ENCODE results near the gene KBTBD12. TPM values are rescaled to one million over a fixed set of nuclear protein-coding genes. Genes with fewer than 3 reads are reported as not detected.

Gene KBTBD12
- total RNA-seq, 1 donor from 2014 or later: 0.08 TPM

GRCh38 chr3:127994011-127994410, 79.0 kb downstream of the KBTBD12 start:
- no peaks in the 10 kb centered on the region for H3K36me3 ChIP-seq (ENCODE audit: control insufficient read depth, insufficient read depth, low read length)
- no peak for TF ChIP-seq CTCF (IDR thresholded peaks at IDR 0.05; ENCODE audit: insufficient read depth, low read length, poor library complexity, severe bottlenecking)
- no peak overlapping the region for H3K4me3 ChIP-seq (ENCODE audit: low read depth, low read length)
- no peak for DNase-seq (ENCODE audit: low read depth)
- peaks cover 2% of the 10 kb centered on the region for H3K27me3 ChIP-seq (ENCODE audit: control insufficient read depth, insufficient read depth, low read length)

GRCh38 chr3:127997016-127997415, 82.0 kb downstream of the KBTBD12 start:
- no peak for TF ChIP-seq CTCF (IDR thresholded peaks at IDR 0.05; ENCODE audit: insufficient read depth, low read length, poor library complexity, severe bottlenecking)
- H3K27me3 ChIP-seq (ENCODE audit: control insufficient read depth, insufficient read depth, low read length): peaks cover 5% of the 10 kb centered on the region
- DNase-seq (ENCODE audit: low read depth): no peak
- no peak overlapping the region for H3K4me3 ChIP-seq (ENCODE audit: low read depth, low read length)
- no peaks in the 10 kb centered on the region for H3K36me3 ChIP-seq (ENCODE audit: control insufficient read depth, insufficient read depth, low read length)

- no peak for TF ChIP-seq CTCF (IDR thresholded peaks at IDR 0.05; ENCODE audit: insufficient read depth, low read length, poor library complexity, severe bottlenecking)
- H3K4me3 ChIP-seq (ENCODE audit: low read depth, low read length): no peak overlapping the region
- no peak for DNase-seq (ENCODE audit: low read depth)
- H3K36me3 ChIP-seq (ENCODE audit: control insufficient read depth, insufficient read depth, low read length): no peaks in the 10 kb centered on the region
- peaks cover 5% of the 10 kb centered on the region for H3K27me3 ChIP-seq (ENCODE audit: control insufficient read depth, insufficient read depth, low read length)
Observed at GRCh38 chr3:127997961-127998360, 82.9 kb downstream of the KBTBD12 start.

- no peaks in the 10 kb centered on the region for H3K36me3 ChIP-seq (ENCODE audit: control insufficient read depth, insufficient read depth, low read length)
- H3K27me3 ChIP-seq (ENCODE audit: control insufficient read depth, insufficient read depth, low read length): peaks cover 5% of the 10 kb centered on the region
- DNase-seq (ENCODE audit: low read depth): no peak
- TF ChIP-seq CTCF (IDR thresholded peaks at IDR 0.05; ENCODE audit: insufficient read depth, low read length, poor library complexity, severe bottlenecking): no peak
- no peak overlapping the region for H3K4me3 ChIP-seq (ENCODE audit: low read depth, low read length)
Observed at GRCh38 chr3:127998596-127998995, 83.6 kb downstream of the KBTBD12 start.

- H3K36me3 ChIP-seq (ENCODE audit: control insufficient read depth, insufficient read depth, low read length): no peaks in the 10 kb centered on the region
- peaks cover 5% of the 10 kb centered on the region for H3K27me3 ChIP-seq (ENCODE audit: control insufficient read depth, insufficient read depth, low read length)
- no peak for DNase-seq (ENCODE audit: low read depth)
- H3K4me3 ChIP-seq (ENCODE audit: low read depth, low read length): no peak overlapping the region
- TF ChIP-seq CTCF (IDR thresholded peaks at IDR 0.05; ENCODE audit: insufficient read depth, low read length, poor library complexity, severe bottlenecking): no peak
Observed at GRCh38 chr3:127999509-128000106, 84.6 kb downstream of the KBTBD12 start.

- no peak for TF ChIP-seq CTCF (IDR thresholded peaks at IDR 0.05; ENCODE audit: insufficient read depth, low read length, poor library complexity, severe bottlenecking)
- Histone ChIP-seq H3K27me3 (ENCODE audit: control insufficient read depth, insufficient read depth, low read length) (peaks cover 6% of the 10 kb centered on the region), H3K4me3 (ENCODE audit: low read depth, low read length) (no peak overlapping the region), H3K36me3 (ENCODE audit: control insufficient read depth, insufficient read depth, low read length) (no peaks in the 10 kb centered on the region)
- no peak for DNase-seq (ENCODE audit: low read depth)
Observed at GRCh38 chr3:128001576-128001975, 86.5 kb downstream of the KBTBD12 start.

All from kidney epithelial cell (primary cell).